Measurements from ENCODE around the gene UMOD.

- TF ChIP-seq CTCF (conservative IDR thresholded peaks at IDR 0.05; ENCODE audit: low read length) = no peak
- no peak for TF ChIP-seq EZH2phosphoT487 (IDR thresholded peaks at IDR 0.05; ENCODE audit: borderline replicate concordance, low read depth, low read length)
These were observed 42.7 kb downstream of the UMOD start for GRCh38 chr16:20309786-20310185.
